HCT116 (cell line): ENCODE measurements around the gene ENGASE. TPM values are rescaled to one million over a fixed set of nuclear protein-coding genes. Genes with fewer than 3 reads are reported as not detected.

Experiments
- CBX3 ChIP-seq: IDR thresholded peaks from 2 replicates; pipeline ENCODE4 v1.6.1; 2012; ENCODE audit warnings: low read depth
- EZH2 ChIP-seq: fragments of 200-600 bp; sonication (generic); IDR thresholded peaks from 2 replicates; pipeline ENCODE4 v1.6.1; 2017; ENCODE audit warnings: antibody characterized with exemption, mixed run types
- MAX ChIP-seq: IDR thresholded peaks from 2 replicates; pipeline ENCODE4 v1.6.1; 2012
- POLR2AphosphoS5 ChIP-seq: IDR thresholded peaks from 2 replicates; pipeline ENCODE4 v1.6.1; 2011; ENCODE audit warnings: mild to moderate bottlenecking, low read depth, low read length, moderate library complexity
- TCF7L2 ChIP-seq: IDR thresholded peaks from 2 replicates; pipeline ENCODE4 v1.7.0; 2011; ENCODE audit warnings: borderline replicate concordance, inconsistent platforms; ENCODE audit not compliant: insufficient read depth, insufficient read length; ENCODE audit errors: extremely low read depth
- YY1 ChIP-seq: IDR thresholded peaks from 2 replicates; pipeline ENCODE4 v1.6.1; 2011; ENCODE audit warnings: low read length, low read depth, moderate library complexity, mild to moderate bottlenecking; ENCODE audit not compliant: insufficient replicate concordance; ENCODE audit errors: extremely low read depth
- total RNA-seq: library from RNA; stranded (reverse); gene quantifications from one replicate; pipeline ENCODE4 v1.2.1, GENCODE V29; 2021; ENCODE audit not compliant: unreplicated experiment
- TF ChIP-seq, protein P1 (sequence below): IDR thresholded peaks from 2 replicates; pipeline ENCODE4 v1.6.1; 2011; ENCODE audit warnings: mild to moderate bottlenecking, low read length, moderate library complexity; ENCODE audit not compliant: insufficient replicate concordance; ENCODE audit errors: extremely low read depth
- TF ChIP-seq, protein P2 (sequence below): IDR thresholded peaks from 2 replicates; pipeline ENCODE4 v1.6.1; 2012; ENCODE audit warnings: low read depth

ENGASE gene
- total RNA-seq, 1 experiment from 2014 or later = 54.2 TPM

- TF ChIP-seq, protein P1, sequence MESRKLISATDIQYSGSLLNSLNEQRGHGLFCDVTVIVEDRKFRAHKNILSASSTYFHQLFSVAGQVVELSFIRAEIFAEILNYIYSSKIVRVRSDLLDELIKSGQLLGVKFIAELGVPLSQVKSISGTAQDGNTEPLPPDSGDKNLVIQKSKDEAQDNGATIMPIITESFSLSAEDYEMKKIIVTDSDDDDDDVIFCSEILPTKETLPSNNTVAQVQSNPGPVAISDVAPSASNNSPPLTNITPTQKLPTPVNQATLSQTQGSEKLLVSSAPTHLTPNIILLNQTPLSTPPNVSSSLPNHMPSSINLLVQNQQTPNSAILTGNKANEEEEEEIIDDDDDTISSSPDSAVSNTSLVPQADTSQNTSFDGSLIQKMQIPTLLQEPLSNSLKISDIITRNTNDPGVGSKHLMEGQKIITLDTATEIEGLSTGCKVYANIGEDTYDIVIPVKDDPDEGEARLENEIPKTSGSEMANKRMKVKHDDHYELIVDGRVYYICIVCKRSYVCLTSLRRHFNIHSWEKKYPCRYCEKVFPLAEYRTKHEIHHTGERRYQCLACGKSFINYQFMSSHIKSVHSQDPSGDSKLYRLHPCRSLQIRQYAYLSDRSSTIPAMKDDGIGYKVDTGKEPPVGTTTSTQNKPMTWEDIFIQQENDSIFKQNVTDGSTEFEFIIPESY = no peak
- TF ChIP-seq CBX3 (no peak), POLR2AphosphoS5 (no peak), MAX (no peak), YY1 (no peak), EZH2 (no peak), TCF7L2 (no peak)
- TF ChIP-seq, protein P2, sequence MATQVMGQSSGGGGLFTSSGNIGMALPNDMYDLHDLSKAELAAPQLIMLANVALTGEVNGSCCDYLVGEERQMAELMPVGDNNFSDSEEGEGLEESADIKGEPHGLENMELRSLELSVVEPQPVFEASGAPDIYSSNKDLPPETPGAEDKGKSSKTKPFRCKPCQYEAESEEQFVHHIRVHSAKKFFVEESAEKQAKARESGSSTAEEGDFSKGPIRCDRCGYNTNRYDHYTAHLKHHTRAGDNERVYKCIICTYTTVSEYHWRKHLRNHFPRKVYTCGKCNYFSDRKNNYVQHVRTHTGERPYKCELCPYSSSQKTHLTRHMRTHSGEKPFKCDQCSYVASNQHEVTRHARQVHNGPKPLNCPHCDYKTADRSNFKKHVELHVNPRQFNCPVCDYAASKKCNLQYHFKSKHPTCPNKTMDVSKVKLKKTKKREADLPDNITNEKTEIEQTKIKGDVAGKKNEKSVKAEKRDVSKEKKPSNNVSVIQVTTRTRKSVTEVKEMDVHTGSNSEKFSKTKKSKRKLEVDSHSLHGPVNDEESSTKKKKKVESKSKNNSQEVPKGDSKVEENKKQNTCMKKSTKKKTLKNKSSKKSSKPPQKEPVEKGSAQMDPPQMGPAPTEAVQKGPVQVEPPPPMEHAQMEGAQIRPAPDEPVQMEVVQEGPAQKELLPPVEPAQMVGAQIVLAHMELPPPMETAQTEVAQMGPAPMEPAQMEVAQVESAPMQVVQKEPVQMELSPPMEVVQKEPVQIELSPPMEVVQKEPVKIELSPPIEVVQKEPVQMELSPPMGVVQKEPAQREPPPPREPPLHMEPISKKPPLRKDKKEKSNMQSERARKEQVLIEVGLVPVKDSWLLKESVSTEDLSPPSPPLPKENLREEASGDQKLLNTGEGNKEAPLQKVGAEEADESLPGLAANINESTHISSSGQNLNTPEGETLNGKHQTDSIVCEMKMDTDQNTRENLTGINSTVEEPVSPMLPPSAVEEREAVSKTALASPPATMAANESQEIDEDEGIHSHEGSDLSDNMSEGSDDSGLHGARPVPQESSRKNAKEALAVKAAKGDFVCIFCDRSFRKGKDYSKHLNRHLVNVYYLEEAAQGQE = no peak
These were observed 19.4 kb upstream of the ENGASE start (continued) for GRCh38 chr17:79055197-79055596.
